Body of pancreas (tissue), 4 donors: ENCODE results near the gene TSPAN33.

Experiments
- CTCF ChIP-seq, 7 experiments: fragments of 450-650 bp in 4 of 7; fragments of 200-600 bp in 3 of 7; sonication (generic) in 3 of 7; IDR thresholded peaks; one replicate each; pipeline ENCODE4 v1.5.1; 2016 to 2019; ENCODE audit warnings: antibody characterized with exemption in 7 of 7
- POLR2A ChIP-seq, 3 donors: fragments of 450-650 bp; IDR thresholded peaks; one replicate each; pipeline ENCODE4 v1.6.1; 2016; ENCODE audit warnings: antibody characterized with exemption in 3 of 3, mild to moderate bottlenecking in 2 of 3

DNA sequence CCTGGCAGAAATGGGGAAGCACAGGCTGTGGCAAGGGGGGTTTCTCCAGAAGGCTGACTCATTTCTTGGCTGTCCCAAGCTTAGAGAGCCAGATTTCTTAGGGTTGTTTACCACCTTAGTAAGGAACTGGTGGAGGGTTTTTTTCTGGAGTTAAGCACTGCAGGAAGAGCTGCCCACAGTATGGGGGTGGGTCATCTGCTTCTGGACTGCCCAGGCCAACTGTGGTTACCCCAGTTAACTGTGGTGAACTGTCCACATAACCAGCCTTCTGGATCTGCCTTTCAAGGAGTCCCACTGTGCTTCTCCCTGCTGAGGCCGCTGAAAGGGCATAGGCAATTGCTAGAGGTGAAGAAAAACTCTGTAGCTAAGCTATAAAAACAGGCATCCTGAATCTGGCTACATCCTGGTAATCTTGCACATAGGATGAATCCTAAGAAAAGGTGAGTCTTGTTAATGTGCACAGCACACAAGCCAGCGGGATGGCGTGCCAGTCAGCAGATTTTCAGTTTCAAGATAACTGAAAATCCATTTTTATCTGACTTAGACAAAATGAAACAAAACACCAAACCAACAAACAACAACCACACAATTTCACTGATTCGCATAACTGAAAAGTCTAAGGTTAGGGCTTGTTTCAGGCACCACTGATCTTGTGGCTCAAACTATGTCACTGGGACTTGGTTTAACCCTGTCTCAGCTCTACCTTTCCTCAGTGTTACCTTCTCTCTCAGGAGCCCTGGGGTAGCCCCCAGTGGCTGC is 21.6 kb upstream of the TSPAN33 start:
- no peak for TF ChIP-seq CTCF (IDR thresholded peaks at IDR 0.05)
- no peak for TF ChIP-seq POLR2A (IDR thresholded peaks at IDR 0.05)
